Activated CD4-positive, alpha-beta T cell treated with anti-CD3 and anti-CD28 coated beads, Interleukin-2, amount 50 U/mL, for 24 hours (primary cell): Measurements from ENCODE around the gene RTP2.
"Not testable (repeated sequence)": the region's sequence is repeated elsewhere in the genome, so short reads cannot be mapped to it uniquely, and the experiment has no call there.

ENCODE experiments used
- DNase-seq, 2 donors: peaks; one replicate each; pipeline ENCODE4 v3.0.0-alpha.2; 2020; ENCODE audit warnings: low read depth in 1 of 2, low spot score in 1 of 2

The RTP2 gene

DNA sequence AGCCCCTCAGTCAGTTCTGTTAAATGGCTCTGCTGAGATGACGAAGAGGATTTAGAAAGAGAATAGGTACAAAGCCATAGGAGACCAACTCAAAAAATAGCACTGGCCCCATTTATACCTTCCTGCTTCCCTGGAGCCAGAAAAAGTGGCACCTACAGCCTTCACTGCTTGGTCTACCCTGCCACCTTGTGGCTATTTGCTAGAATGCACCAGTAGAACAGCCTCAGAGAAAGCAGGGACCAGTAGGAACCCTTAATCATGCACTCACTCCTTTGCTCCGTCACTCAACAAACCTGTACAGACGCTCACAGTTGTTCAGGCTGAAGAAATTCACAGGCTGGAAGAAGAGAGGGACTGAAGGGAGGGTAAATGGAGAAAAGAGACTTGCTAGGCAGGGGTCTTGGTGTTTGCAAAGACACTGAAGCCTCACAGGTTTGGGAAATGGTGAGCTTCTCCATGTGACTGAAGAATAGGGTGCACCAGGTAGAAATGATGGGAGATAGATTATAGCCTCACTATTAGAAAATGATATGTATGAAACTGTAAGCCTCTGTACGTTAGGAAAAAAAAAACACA lies 12.1 kb upstream of the RTP2 start:
- DNase-seq, result peak; percentile 45 to 72

DNA sequence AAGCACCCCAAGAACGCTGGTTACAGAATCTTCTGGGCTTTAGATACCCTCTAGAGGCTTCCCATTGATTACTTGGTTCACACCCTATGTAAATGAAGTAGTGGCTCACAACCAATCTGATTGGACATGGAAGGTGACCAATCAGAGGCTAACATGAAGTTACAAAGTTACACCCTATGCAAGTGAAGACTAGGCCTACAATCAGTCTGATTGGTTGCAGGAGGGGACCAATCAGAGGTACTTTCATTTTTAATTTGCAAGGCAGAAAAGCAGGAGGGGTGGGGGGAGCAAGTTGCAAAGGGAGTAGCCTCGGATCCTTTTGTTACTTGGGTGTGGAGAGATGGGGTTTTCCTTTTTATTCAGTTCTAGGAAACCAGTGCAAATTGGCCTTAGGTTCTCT lies 11.1 kb upstream of the RTP2 start:
- no peak for DNase-seq

DNA sequence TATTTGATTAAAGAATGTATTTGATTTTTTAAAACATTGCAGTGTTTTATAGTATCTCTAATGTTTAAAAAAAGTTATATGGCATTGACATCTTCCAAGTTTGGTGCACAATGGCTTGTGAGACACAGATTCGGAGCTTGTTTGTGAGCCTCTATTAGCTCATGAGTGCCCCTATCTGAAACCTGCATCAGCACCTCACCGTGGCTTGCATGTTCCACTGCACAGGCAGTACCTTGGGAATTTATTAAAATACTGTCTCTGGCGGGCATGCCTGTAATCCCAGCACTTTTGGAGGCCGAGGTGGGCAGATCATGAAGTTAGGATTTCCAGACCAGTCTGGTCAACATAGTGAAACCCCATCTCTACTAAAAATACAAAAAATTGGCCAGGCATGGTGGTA lies 6.8 kb upstream of the RTP2 start:
- no peak for DNase-seq

DNA sequence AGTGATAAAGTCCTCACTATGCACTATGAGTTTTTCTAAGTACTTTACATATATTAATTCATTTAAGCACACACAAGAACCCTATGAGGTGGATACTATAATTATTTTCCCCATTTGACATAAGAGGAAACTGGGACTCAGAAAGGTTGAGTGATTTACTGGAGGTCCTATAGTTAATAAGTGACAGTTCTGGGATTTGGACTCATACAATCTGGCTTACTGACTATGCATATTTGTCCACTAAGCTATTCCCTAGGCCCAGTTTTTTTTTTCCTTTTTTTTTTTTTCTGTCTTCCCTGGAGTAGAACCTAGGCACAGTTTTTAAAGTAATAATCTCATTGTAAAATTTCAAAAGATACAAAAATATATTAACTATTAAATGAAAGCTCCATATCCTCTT lies 6.3 kb upstream of the RTP2 start:
- DNase-seq, result no peak

DNA sequence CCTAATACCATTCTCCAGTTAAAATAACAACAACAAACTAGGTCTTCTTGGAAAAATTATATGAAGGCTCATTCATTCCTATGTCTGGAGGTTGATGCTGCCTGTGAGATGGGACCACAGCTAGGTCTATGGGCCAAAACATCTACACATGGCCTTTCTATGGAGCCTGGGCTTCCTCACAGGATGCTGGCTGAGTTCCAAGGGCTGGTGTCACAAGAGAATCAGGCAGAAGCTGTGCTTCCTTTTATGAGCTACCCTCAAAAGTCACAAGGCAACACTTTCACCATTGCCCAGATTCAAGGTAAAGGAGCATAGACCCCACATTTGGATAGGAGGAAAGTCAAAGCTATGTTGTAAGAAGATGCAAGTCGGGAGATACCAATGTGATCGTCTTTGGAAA lies 4.6 kb upstream of the RTP2 start:
- DNase-seq, result no peak

DNA sequence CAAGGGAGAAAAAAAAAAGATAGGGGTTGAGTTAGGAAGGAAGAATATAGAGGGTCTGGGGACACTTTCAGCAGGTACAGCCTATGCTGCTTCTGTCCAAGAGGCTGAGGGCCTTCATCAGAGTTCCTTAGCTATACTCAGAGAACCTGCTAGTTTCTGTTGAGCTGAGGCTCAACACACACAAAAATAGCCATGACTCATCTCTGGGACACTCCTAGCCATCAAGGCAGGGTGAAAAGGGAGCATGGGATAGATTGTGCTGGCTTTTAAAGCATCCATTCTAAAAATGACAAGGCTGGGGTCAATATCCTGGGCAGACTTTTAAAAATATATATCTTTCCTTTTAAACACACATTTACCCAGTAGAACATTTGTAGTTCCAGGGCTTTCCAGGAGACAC lies 2.8 kb upstream of the RTP2 start:
- DNase-seq, result no peak

DNA sequence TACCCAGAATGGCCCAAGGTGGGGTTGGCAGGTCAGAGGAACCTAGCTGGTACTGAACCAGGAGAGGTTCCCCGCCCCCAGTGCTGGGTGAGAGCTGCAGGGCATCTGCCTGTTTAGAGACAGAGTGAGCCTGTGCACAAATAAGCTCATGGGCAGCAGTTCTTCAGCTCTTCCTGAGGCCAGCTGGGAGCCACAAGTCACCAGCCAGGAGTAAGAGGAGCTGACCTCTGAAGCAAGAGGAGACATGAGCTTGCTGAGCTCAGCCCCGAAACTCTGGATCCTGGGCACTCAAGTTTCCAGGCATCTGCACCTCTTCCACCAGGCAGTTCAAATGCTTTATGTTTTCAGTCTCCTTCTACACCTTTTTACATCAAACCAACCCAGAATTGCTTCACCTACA lies 2.1 kb downstream of the RTP2 start:
- no peak for DNase-seq

DNA sequence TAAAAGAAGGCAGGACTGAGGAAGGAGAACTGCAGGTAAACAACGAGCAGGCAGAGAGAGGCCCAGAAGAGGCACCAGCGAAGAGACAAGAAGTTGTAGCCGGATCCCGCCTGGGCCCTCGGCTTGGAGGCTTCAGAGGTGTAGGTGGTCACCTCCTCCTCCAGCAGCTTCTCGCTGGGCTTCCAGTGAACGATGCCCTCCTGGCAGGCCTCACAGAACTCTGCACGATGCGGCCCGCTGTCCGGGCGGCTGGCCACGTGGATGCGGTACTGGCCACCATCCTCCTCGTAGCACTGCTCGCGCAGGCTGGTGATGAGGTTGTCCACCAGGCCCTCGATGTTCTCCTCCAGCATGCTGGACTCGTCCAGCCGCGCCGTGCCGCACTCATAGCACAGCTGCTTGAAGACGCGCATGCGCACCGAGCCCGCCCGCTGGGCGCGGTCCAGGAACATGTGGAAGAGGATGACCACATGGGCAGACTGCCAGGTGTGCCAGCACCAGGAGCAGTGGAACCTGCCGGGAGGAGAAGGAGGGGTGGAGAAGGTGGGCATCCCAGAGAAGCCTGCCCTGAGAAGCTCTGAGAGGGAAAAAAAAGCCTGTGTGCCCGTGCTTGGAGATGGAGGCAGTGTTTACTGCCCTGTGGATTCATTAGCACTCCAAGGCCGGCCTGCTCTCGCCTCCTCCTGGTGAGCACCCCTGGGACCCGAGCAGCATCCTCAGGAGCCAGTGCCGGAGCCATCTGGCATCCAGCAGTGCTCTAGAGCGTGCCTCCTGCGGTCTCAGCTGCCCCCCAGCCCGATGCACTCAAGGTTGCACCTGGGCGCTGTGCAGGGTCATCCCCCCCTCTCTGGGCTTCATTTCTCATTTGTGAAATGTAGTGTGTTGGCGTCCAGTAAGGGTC lies 3.6 kb downstream of the RTP2 start:
- DNase-seq, result no peak

DNA sequence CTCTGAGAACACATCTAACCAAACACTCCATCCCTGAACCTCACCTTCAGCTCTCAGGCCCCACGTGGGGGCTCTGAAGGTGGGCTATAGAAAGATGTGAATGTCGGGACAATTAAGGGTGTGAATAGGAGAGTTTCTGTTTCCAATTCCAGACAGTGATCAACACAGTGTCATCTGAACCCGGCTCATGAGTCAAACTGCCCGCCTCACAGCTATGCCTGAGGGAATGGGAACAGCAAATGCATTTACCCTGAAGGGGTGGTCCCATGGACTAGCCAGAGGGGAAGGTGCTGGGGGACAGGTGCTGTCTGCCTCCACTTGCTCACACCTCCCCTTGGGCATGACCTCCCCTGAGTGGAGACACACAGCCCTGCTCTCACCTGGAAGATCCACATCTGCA lies 6.3 kb downstream of the RTP2 start:
- DNase-seq, result no peak

DNA sequence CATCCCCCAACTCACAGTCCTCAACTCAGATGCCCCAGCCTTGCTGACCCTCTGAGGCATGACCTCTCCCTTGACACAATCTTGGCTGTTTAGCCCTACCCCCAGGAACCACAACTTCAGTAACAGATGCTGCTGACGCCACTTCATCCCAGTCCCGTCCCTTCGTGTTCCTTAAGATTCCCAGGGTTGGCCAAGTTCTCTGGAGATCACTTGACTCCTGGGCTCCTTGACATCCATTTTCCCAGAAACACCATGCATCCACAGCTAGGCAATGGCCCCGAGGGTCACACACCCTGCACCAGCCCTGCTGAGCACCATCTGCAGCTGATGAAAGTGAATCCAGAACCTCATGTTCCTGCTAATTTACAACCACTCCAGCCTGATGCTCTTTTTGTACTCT lies 6.9 kb downstream of the RTP2 start:
- DNase-seq, result no peak

DNA sequence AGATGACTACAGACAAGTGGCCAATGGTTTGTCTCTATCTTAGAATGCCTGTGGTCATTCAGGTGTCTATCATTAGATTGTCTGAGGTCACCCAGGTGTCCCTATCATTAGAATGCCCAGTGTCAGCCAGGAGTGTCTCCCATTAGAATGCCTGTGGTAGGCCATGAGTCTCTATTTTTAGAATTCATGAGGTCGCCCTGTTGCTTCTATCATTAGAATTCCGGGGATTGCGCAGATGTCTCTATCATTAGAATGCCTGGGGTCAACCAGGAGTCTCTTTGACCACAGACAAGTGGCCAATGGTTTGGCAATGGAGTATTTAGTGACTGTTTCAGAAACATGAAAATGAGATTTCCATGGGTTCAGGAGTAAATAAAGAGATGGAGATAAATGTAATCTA lies 7.6 kb downstream of the RTP2 start:
- no peak for DNase-seq

DNA sequence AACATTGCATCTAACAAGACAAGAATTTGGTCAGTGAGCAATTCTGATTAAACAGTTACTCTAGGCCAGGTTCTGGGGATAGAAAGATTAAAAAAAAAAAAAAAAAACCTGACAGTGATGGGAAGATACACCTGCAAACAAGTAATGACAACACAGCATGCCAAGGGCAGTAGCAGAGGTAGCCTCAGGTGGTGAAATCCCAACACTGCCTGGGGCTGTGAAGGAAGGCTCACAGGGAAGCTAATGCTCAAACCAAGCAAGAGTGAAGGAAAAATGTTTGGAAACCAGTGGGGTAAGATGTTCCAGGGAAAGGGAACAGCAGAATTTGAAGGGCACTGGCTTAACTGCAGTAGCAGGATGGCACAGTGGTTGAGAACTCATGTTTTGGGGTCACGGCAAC lies 8.9 kb downstream of the RTP2 start:
- DNase-seq, result no peak

DNA sequence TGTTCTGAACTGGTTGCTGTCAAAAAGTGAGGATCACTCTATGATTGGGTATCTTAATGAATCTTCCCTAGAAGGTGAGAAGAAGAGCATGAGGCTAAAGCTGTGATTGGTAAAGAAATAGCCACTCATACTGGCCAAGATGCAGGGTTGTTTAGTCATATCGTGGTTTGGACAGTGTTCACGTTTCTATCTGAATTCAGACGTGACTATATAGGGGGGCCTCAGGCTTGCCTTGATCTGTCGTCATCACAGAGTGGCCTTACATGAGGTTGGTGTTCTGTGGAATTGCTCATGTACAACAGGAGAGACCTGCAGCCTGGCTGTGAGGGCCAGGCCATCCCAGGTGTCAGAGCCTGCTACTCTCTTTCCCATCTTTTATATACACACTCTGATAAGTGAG lies 12.4 kb downstream of the RTP2 start:
- no peak for DNase-seq

DNA sequence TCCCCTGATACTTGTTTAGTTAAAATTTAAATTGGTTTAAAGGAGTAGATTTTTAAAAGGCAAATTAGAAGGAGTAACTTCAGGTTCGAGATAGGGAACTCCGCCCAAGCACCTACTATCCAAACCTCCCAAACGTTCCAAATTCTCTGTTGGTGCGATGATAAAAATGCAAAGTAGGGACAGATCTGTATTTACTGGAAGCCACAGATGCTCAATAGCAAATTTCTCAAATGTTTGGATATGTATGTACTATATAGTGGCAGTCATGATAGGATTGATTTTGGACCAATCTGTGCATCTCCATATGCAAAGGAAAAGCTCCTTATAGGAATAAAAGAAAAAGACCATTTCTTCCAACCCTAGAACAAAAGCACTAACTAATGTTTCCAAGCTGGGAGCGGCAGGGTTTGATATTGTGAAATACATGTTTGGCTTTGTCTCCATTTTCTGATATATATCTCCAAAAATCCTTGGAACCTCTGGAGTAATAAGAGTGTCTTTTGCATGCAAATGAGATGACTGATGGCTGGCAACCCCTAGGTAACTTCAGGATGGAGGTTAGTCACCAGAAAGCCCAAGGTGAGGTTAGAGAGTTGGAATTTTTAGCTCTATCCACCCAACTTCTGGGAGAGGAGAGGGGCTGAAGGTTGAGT lies 15.6 kb downstream of the RTP2 start:
- no peak for DNase-seq

DNA sequence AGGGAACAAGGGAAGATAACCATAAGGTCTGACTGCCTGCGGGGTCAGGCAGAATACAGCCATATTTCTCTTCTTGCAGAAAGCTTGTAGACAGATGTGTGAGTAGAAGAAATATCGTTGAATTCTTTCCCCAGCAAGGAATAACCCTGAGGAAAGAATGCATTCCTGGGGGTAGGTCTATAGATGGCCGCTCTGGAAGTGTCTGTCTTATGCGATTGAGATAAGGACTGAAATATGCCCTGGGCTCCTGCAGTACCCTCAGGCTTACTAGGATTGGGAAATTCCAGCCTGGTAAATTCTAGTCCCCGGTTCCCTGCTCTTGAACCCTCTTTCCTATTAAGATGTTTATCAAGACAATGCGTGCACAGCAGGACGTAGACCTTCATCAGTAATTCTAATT lies 16.4 kb downstream of the RTP2 start:
- DNase-seq, result no peak

DNA sequence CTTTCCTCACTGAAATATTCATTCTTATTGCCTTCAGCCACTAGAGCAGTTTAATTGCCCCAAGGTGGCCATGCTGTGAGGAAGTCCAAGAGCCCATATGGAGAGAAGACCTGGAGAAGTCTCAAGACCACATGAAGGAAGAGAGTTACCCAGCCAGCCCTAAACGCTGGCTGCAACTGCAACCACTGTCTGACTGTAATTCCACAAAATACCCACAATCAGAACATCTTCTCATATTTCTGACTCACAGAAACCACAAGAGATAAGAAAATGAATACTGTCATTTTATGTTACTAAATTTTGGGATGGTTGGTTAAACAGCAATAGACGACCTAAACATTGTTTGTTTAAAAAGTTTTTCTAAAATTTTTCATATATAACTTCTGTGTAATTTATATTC lies 17.5 kb downstream of the RTP2 start:
- DNase-seq, result no peak

DNA sequence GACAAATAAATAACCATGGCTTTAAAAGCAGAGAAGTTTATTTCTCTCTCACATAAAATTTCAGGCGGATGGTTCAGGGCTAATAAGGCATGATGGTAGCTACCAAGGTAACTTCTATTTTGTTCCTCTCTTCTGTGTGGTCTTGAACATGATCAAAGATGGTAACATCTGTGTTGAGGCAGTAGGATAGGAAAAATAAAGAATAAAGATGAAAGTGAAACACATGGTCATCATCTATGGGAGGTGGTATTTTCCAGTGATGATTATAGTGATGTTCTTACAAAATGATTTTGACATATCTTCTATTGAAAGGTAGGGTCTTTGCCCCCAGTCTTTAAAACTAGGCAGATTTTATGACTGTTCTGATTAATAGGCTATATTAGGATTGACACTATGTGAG lies 17.9 kb downstream of the RTP2 start:
- DNase-seq, result no peak

DNA sequence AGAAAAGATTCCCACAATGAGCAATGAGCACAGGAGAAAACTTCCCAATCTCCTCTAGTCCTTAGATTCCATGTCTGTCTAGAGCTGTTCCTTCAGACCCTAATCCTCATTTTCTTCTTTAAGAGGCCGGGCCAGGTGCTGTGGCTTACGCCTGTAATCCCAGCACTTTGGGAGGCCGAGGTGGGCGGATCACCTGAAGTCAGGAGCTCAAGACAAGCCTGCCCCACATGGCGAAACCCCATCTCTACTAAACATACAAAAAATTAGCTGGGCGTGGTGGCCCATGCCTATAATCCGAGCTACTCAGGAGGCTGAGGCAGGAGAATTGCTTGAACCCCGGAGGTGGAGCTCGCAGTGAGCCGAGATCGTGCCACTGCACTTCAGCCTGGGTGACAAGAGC lies 20.6 kb downstream of the RTP2 start:
- not testable (repeated sequence) for DNase-seq

DNA sequence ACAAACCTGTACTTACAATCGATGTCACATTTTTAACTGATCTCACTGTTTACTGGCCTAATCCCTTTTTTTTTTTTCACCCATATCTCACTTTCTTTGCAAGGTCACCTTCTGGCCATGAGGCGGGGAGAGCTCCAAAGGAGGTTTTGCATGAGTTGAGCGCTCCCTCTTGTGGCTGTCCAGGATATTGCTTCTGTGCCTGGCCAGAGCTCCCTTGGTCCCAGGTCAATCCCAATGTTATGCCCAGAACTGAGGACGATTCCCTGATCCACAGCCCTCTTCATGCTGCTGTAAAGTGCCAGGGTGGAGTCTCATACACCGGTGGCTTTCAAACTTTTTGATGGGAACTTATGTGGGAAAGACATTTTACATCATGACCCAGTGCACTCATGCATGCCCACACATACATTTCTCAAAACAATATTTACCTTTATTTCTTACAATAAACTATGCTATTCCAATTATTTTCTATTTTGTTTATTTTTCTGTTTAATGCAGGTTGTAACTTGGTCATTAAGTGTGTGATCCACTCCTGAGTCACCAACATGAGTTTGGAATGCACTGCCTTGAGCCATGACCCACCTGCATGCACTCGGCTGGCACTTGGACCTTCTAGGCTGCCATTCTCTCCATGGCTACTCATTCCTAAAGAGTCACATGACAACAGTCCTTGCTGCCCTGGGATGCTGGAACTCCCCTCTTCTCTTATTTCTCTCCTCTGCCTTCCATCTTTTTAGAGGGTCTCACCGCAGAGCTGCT lies 22.5 kb downstream of the RTP2 start:
- peak; percentile 55 to 59 for DNase-seq

DNA sequence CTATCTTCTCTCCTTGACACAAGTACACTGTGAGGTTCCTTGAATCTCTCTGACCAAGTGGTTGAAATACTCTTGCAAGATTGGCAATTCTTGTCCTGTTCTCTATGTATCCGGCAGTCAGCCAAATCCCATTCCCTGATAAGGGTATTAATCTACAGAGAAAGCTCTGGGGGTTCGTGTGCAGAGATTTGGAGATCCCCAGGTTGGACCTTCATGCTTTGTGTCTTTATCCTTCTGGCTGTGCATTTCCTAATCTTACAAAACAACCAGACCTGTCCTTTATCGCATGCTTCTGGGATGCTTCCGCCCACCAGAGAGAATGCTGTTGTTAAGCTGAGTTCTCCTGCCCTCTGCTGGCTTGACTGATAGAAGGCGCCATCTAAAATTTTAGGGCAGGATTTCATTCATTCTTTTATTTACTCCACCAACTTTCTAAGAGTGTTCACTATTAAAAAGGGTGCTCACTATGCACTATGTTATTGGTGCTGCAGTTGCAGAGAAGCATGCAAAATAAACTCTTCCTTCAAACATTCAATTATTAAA lies 23.6 kb downstream of the RTP2 start:
- peak in 1 of 2 donors; percentile 13 for DNase-seq

DNA sequence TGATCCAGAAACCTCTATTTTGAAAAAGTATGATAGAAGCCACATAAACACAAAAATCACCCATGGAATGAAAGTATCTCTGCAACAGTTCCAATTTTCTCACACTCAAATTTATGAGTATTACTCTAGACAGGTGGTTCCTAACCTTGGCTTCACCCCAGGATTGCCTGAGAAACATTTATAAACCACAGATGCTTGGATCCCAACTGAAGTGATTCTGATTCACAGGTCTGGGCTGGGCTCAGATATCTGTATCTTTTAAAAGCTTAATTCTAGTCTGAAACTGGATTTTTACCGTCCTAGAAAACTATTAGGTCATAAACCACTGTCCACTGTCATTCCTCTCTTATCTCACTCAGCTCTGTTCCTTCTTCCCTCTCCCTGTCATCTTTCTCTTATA lies 24.8 kb downstream of the RTP2 start:
- no peak for DNase-seq
